Adrenal gland (tissue), 5 donors: ENCODE data around the gene GNAO1.

Experiments used
- POLR2A ChIP-seq, 2 donors: fragments of 450-650 bp; IDR thresholded peaks; one replicate each; pipeline ENCODE4 v1.6.1; 2017; ENCODE audit warnings: antibody characterized with exemption in 2 of 2, mild to moderate bottlenecking in 2 of 2, moderate library complexity in 1 of 2
- TF ChIP-seq, protein P1 (sequence below), 6 experiments: fragments of 450-650 bp in 4 of 6; fragments of 200-600 bp in 2 of 6; sonication (generic) in 1 of 6; IDR thresholded peaks; 1 replicate in 5 of 6; 2 replicates in 1 of 6; pipeline versions ENCODE4 v1.5.1 to v1.8.0; 2016 to 2021; ENCODE audit warnings: antibody characterized with exemption in 6 of 6, mild to moderate bottlenecking in 2 of 6, moderate library complexity in 1 of 6
- donor health status: DM: no; HTN: no; CAD: no.

- TF ChIP-seq, protein P1, sequence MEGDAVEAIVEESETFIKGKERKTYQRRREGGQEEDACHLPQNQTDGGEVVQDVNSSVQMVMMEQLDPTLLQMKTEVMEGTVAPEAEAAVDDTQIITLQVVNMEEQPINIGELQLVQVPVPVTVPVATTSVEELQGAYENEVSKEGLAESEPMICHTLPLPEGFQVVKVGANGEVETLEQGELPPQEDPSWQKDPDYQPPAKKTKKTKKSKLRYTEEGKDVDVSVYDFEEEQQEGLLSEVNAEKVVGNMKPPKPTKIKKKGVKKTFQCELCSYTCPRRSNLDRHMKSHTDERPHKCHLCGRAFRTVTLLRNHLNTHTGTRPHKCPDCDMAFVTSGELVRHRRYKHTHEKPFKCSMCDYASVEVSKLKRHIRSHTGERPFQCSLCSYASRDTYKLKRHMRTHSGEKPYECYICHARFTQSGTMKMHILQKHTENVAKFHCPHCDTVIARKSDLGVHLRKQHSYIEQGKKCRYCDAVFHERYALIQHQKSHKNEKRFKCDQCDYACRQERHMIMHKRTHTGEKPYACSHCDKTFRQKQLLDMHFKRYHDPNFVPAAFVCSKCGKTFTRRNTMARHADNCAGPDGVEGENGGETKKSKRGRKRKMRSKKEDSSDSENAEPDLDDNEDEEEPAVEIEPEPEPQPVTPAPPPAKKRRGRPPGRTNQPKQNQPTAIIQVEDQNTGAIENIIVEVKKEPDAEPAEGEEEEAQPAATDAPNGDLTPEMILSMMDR (IDR thresholded peaks at IDR 0.05): no peak
- TF ChIP-seq POLR2A (IDR thresholded peaks at IDR 0.05): no peak
Observed at GRCh38 chr16:56337131-56337857, 146.0 kb downstream of the GNAO1 start.
